GM12878 (cell line): Measurements from ENCODE around the gene CCS. TPM values are rescaled to one million over a fixed set of nuclear protein-coding genes. Genes with fewer than 3 reads are reported as not detected.

Experiments
- CUX1 ChIP-seq: IDR thresholded peaks from 2 replicates; pipeline ENCODE4 v1.6.1; 2012; ENCODE audit warnings: improper control_type of control experiment, low read depth, low read length; ENCODE audit not compliant: insufficient replicate concordance
- NBN ChIP-seq: fragments of 450-650 bp; IDR thresholded peaks from 2 replicates; pipeline ENCODE4 v1.6.1; 2016
- ZNF24 ChIP-seq: fragments of 450-650 bp; IDR thresholded peaks from 2 replicates; pipeline ENCODE4 v1.6.1; 2017; ENCODE audit warnings: antibody characterized with exemption, mild to moderate bottlenecking
- ZNF622 ChIP-seq: fragments of 450-650 bp; IDR thresholded peaks from 2 replicates; pipeline ENCODE4 v1.6.1; 2017; ENCODE audit warnings: mild to moderate bottlenecking, inconsistent platforms
- polyA plus RNA-seq, 11 experiments: library from polyadenylated mRNA; depleted of rRNA in 4 of 11; unstranded in 6 of 11; stranded (reverse) in 5 of 11; fragments of >200 nt; fragmentation: Nextera tagmentation in 4 of 11; fragmentation: Illumina TruSeq in 1 of 11; extraction: Ambion mirVana in 4 of 11; extraction: Trizol in 1 of 11; gene quantifications; 1 replicate in 1 of 11; 2 replicates in 10 of 11; pipeline versions ENCODE4 v1.2.1 to v1.2.3, GENCODE V29; 2011 to 2016; ENCODE audit warnings: inconsistent platforms in 2 of 11, missing spikeins in 2 of 11, low read depth in 1 of 11
- total RNA-seq, 4 experiments: library from RNA; depleted of rRNA in 3 of 4; stranded (reverse); fragments of >200 nt in 3 of 4; fragmentation: Illumina TruSeq in 1 of 4; extraction: Trizol in 1 of 4; gene quantifications; 2 replicates each; pipeline versions ENCODE4 v1.2.1 to v1.2.3, GENCODE V29; 2013 to 2021
- TF ChIP-seq, protein P1 (sequence below): fragments of 450-650 bp; IDR thresholded peaks from 2 replicates; pipeline ENCODE4 v1.6.1; 2016; ENCODE audit warnings: mild to moderate bottlenecking

Gene CCS
- total and polyA plus RNA-seq, 10 of the 15 experiments (the other 5 are each of a cell fraction or from before 2014, with no cell fraction given) = 1.5 to 44.2 (median 30.6) TPM

GRCh38 chr11:66643745-66644437, 50.9 kb downstream of the CCS start (continued):
- TF ChIP-seq CUX1 (no peak), ZNF622 (no peak), NBN (no peak), ZNF24 (no peak)
- TF ChIP-seq, protein P1, sequence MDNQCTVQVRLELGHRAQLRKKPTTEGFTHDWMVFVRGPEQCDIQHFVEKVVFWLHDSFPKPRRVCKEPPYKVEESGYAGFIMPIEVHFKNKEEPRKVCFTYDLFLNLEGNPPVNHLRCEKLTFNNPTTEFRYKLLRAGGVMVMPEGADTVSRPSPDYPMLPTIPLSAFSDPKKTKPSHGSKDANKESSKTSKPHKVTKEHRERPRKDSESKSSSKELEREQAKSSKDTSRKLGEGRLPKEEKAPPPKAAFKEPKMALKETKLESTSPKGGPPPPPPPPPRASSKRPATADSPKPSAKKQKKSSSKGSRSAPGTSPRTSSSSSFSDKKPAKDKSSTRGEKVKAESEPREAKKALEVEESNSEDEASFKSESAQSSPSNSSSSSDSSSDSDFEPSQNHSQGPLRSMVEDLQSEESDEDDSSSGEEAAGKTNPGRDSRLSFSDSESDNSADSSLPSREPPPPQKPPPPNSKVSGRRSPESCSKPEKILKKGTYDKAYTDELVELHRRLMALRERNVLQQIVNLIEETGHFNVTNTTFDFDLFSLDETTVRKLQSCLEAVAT = 0 out of 2 replicates have a peak, but pooled peaks have one; percentile 67
